ENCODE measurements around the gene ARHGEF7. TPM values are rescaled to one million over a fixed set of nuclear protein-coding genes. Genes with fewer than 3 reads are reported as not detected.

ARHGEF7 gene
- total and polyA plus RNA-seq, 2 experiments from 2014 or later = 23.6 to 58.9 TPM

GRCh38 chr13:111079375-111079774, 35.7 kb upstream of the ARHGEF7 start (continued):
- TF ChIP-seq ETS1 (IDR thresholded peaks at IDR 0.05) = no peak
- TF ChIP-seq EZH2phosphoT487 (IDR thresholded peaks at IDR 0.05; ENCODE audit: unreplicated experiment) = no peak
- TF ChIP-seq EZH2 (IDR thresholded peaks at IDR 0.05; ENCODE audit: low read depth, unreplicated experiment) = no peak
- TF ChIP-seq CREB1 (CRISPR knock-in tag; IDR thresholded peaks at IDR 0.05; ENCODE audit: low read depth) = no peak
- no peak for TF ChIP-seq NANOG (IDR thresholded peaks at IDR 0.05; ENCODE audit: borderline replicate concordance)
- TF ChIP-seq, protein P1, sequence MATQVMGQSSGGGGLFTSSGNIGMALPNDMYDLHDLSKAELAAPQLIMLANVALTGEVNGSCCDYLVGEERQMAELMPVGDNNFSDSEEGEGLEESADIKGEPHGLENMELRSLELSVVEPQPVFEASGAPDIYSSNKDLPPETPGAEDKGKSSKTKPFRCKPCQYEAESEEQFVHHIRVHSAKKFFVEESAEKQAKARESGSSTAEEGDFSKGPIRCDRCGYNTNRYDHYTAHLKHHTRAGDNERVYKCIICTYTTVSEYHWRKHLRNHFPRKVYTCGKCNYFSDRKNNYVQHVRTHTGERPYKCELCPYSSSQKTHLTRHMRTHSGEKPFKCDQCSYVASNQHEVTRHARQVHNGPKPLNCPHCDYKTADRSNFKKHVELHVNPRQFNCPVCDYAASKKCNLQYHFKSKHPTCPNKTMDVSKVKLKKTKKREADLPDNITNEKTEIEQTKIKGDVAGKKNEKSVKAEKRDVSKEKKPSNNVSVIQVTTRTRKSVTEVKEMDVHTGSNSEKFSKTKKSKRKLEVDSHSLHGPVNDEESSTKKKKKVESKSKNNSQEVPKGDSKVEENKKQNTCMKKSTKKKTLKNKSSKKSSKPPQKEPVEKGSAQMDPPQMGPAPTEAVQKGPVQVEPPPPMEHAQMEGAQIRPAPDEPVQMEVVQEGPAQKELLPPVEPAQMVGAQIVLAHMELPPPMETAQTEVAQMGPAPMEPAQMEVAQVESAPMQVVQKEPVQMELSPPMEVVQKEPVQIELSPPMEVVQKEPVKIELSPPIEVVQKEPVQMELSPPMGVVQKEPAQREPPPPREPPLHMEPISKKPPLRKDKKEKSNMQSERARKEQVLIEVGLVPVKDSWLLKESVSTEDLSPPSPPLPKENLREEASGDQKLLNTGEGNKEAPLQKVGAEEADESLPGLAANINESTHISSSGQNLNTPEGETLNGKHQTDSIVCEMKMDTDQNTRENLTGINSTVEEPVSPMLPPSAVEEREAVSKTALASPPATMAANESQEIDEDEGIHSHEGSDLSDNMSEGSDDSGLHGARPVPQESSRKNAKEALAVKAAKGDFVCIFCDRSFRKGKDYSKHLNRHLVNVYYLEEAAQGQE (IDR thresholded peaks at IDR 0.05; ENCODE audit: unreplicated experiment) = no peak

DNA sequence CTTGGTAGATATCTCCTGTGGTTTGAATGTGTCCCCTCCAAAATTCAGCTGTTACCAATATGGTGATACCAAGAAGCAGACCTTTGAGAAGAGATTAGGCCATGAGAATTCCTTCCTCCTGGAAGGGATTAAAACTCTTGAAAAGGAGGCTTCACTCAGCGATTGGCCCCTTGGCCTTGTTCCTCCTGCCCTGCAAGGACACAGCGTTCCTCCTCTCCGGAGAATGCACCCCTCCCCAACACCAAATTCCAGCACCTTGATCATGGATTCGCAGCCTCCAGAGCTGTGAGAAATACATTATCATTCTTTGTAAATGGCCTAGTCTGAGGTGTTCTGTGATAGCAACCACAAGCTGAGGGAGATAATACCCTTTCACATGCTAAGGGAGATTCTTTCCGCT, 34.5 kb upstream of the ARHGEF7 start:
- Mint-ChIP-seq H3K9me3 (peaks cover 4% of the 10 kb centered on the region; the same call in 2 of the 3 replicates), H3K27ac (no peak overlapping the region), H3K27me3 (ENCODE audit: insufficient read depth, low read depth, poor library complexity) (peaks cover 8% of the 10 kb centered on the region), H3K4me1 (peaks cover 7% of the 10 kb centered on the region), H3K4me3 (no peak overlapping the region), H3K36me3 (ENCODE audit: low read depth) (no peaks in the 10 kb centered on the region; the same call in 2 of the 3 replicates)
- no peak overlapping the region for H3K27ac ChIP-seq (ENCODE audit: low read depth)
- H3K36me3 ChIP-seq (ENCODE audit: insufficient read depth) = no peaks in the 10 kb centered on the region
- no peaks in the 10 kb centered on the region for H3K9me2 ChIP-seq (ENCODE audit: insufficient read depth)
- peaks cover 9% of the 10 kb centered on the region for H3K4me1 ChIP-seq (ENCODE audit: insufficient read depth)
- peak; percentile 50 for DNase-seq (ENCODE audit: low spot score)
- peak overlapping the region; percentile 34; the same call in 1 of the 2 replicates for H2AFZ ChIP-seq
- no peaks in the 10 kb centered on the region for H3K27me3 ChIP-seq (ENCODE audit: insufficient read depth)
- TF ChIP-seq, protein P2, sequence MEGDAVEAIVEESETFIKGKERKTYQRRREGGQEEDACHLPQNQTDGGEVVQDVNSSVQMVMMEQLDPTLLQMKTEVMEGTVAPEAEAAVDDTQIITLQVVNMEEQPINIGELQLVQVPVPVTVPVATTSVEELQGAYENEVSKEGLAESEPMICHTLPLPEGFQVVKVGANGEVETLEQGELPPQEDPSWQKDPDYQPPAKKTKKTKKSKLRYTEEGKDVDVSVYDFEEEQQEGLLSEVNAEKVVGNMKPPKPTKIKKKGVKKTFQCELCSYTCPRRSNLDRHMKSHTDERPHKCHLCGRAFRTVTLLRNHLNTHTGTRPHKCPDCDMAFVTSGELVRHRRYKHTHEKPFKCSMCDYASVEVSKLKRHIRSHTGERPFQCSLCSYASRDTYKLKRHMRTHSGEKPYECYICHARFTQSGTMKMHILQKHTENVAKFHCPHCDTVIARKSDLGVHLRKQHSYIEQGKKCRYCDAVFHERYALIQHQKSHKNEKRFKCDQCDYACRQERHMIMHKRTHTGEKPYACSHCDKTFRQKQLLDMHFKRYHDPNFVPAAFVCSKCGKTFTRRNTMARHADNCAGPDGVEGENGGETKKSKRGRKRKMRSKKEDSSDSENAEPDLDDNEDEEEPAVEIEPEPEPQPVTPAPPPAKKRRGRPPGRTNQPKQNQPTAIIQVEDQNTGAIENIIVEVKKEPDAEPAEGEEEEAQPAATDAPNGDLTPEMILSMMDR (conservative IDR thresholded peaks at IDR 0.05; ENCODE audit: low read depth in 2 of 2) = no peak
- TF ChIP-seq ZNF462 (CRISPR knock-in tag; IDR thresholded peaks at IDR 0.05) (peak; percentile 78; the same call in 1 of the 2 replicates), CREB1 (CRISPR knock-in tag; IDR thresholded peaks at IDR 0.05; ENCODE audit: low read depth) (no peak)
- H3F3A ChIP-seq (replicated peaks; ENCODE audit: low read depth) = no peaks in the 10 kb centered on the region
- H4K20me1 ChIP-seq (replicated peaks; ENCODE audit: insufficient read depth) = no peaks in the 10 kb centered on the region
- peak overlapping the region; percentile 20; the same call in 1 of the 2 replicates for H3K4me2 ChIP-seq
- peak; percentile 78 for ATAC-seq
- H3K4me3 ChIP-seq = no peak overlapping the region
- no peaks in the 10 kb centered on the region for H3K79me2 ChIP-seq (replicated peaks; ENCODE audit: insufficient read depth)

Measured in GM23338 (cell line).